GM23338 (cell line): ENCODE results near the gene SREBF2. TPM values are rescaled to one million over a fixed set of nuclear protein-coding genes. Genes with fewer than 3 reads are reported as not detected.

Experiments used
- ATAC-seq: fragments of 200-7000 bp; cut with Tn5 transposase; 3 replicates; pipeline ENCODE4 v1.9.1; 2020
- DNase-seq: peaks from one replicate; pipeline ENCODE4 v3.0.0-alpha.2; 2015; ENCODE audit warnings: low spot score
- H2AFZ ChIP-seq: fragments of 200-600 bp; sonication (generic); 2 replicates; pipeline ENCODE4 v1.8.0; 2016; ENCODE audit warnings: antibody characterized with exemption, mild to moderate bottlenecking, moderate library complexity
- H3F3A ChIP-seq: fragments of 200-600 bp; sonication (generic); replicated peaks from 2 replicates; pipeline ENCODE4 v1.8.0; 2017; ENCODE audit warnings: antibody characterized with exemption, mixed run types, low read depth
- H3K27ac ChIP-seq: fragments of 200-600 bp; sonication (generic); 2 replicates; pipeline ENCODE4 v1.6.1; 2016; ENCODE audit warnings: low read depth
- H3K27me3 ChIP-seq: fragments of 200-600 bp; sonication (generic); 2 replicates; pipeline ENCODE4 v1.8.0; 2016; ENCODE audit warnings: mild to moderate bottlenecking, mixed run types, moderate library complexity; ENCODE audit not compliant: insufficient read depth
- H3K36me3 ChIP-seq: fragments of 200-600 bp; sonication (generic); 2 replicates; pipeline ENCODE4 v1.8.0; 2016; ENCODE audit warnings: mild to moderate bottlenecking; ENCODE audit not compliant: insufficient read depth
- H3K4me1 ChIP-seq: fragments of 200-600 bp; sonication (generic); 2 replicates; pipeline ENCODE4 v1.8.0; 2016; ENCODE audit warnings: mild to moderate bottlenecking, moderate library complexity; ENCODE audit not compliant: insufficient read depth
- H3K4me2 ChIP-seq: fragments of 200-600 bp; sonication (generic); 2 replicates; pipeline ENCODE4 v1.7.1; 2017; ENCODE audit warnings: mixed run types
- H3K4me3 ChIP-seq: fragments of 200-600 bp; sonication (generic); 2 replicates; pipeline ENCODE4 v1.6.1; 2016; ENCODE audit warnings: mixed run types
- H3K79me2 ChIP-seq: fragments of 200-600 bp; sonication (generic); replicated peaks from 2 replicates; pipeline ENCODE4 v1.8.0; 2017; ENCODE audit warnings: mild to moderate bottlenecking; ENCODE audit not compliant: insufficient read depth
- H3K9me2 ChIP-seq: fragments of 200-600 bp; sonication (generic); 2 replicates; pipeline ENCODE4 v1.8.0; 2017; ENCODE audit not compliant: insufficient read depth
- H4K20me1 ChIP-seq: fragments of 200-600 bp; sonication (generic); replicated peaks from 2 replicates; pipeline ENCODE4 v1.8.0; 2017; ENCODE audit warnings: mild to moderate bottlenecking; ENCODE audit not compliant: insufficient read depth
- H3K27ac Mint-ChIP-seq: 2 replicates; pipeline ENCODE4 v1.8.0; 2020; ENCODE audit warnings: inconsistent platforms, mild to moderate bottlenecking, moderate library complexity, mixed read lengths
- H3K27me3 Mint-ChIP-seq: 3 replicates; pipeline ENCODE4 v1.8.0; 2022; ENCODE audit warnings: low read depth, mild to moderate bottlenecking, moderate library complexity, mixed read lengths, inconsistent platforms; ENCODE audit not compliant: insufficient read depth, poor library complexity
- H3K36me3 Mint-ChIP-seq: 3 replicates; pipeline ENCODE4 v1.8.0; 2021; ENCODE audit warnings: low read depth, mild to moderate bottlenecking, inconsistent platforms, moderate library complexity, mixed read lengths
- H3K4me1 Mint-ChIP-seq: 3 replicates; pipeline ENCODE4 v1.8.0; 2020; ENCODE audit warnings: mild to moderate bottlenecking, inconsistent platforms, mixed read lengths
- H3K4me3 Mint-ChIP-seq: 3 replicates; pipeline ENCODE4 v1.8.0; 2021; ENCODE audit warnings: moderate library complexity, mild to moderate bottlenecking, inconsistent platforms, mixed read lengths
- H3K9me3 Mint-ChIP-seq: 3 replicates; pipeline ENCODE4 v1.8.0; 2020; ENCODE audit warnings: moderate library complexity, mild to moderate bottlenecking, inconsistent platforms, mixed read lengths
- CREB1 ChIP-seq: fragments of 250-450 bp; sonication (Bioruptor Pico); IDR thresholded peaks from 2 replicates; pipeline ENCODE4 v1.5.0; 2020; ENCODE audit warnings: low read depth, mild to moderate bottlenecking, moderate library complexity
- EZH2 ChIP-seq: fragments of 200-600 bp; sonication (generic); IDR thresholded peaks from one replicate; pipeline ENCODE4 v1.8.0; 2017; ENCODE audit warnings: antibody characterized with exemption, mild to moderate bottlenecking, low read depth; ENCODE audit not compliant: unreplicated experiment
- EZH2phosphoT487 ChIP-seq: fragments of 200-600 bp; sonication (generic); IDR thresholded peaks from one replicate; pipeline ENCODE4 v1.8.1; 2018; ENCODE audit warnings: antibody characterized with exemption; ENCODE audit not compliant: unreplicated experiment
- JUNB ChIP-seq: IDR thresholded peaks from one replicate; pipeline ENCODE4 v1.6.1; 2016; ENCODE audit warnings: antibody characterized with exemption; ENCODE audit not compliant: unreplicated experiment
- NANOG ChIP-seq: IDR thresholded peaks from 2 replicates; pipeline ENCODE4 v1.6.1; 2016; ENCODE audit warnings: antibody characterized with exemption, borderline replicate concordance
- POLR2AphosphoS5 ChIP-seq: IDR thresholded peaks from 2 replicates; pipeline ENCODE4 v1.6.1; 2016; ENCODE audit warnings: antibody characterized with exemption, low read depth
- REST ChIP-seq: IDR thresholded peaks from one replicate; pipeline ENCODE4 v1.6.1; 2018; ENCODE audit warnings: antibody characterized with exemption; ENCODE audit not compliant: unreplicated experiment
- STAT1 ChIP-seq: IDR thresholded peaks from one replicate; pipeline ENCODE4 v1.6.1; 2016; ENCODE audit warnings: antibody characterized with exemption; ENCODE audit not compliant: unreplicated experiment
- ZNF114 ChIP-seq: fragments of 250-450 bp; sonication (Bioruptor Pico); IDR thresholded peaks from 2 replicates; pipeline ENCODE4 v1.5.0; 2020; ENCODE audit warnings: mild to moderate bottlenecking, moderate library complexity
- ZNF331 ChIP-seq: fragments of 250-450 bp; sonication (Bioruptor Pico); IDR thresholded peaks from 2 replicates; pipeline ENCODE4 v1.5.0; 2020; ENCODE audit warnings: low read depth, mild to moderate bottlenecking, moderate library complexity
- polyA plus RNA-seq: library from polyadenylated mRNA; unstranded; fragments of >200 nt; fragmentation: Nextera tagmentation; extraction: Ambion mirVana; gene quantifications from 2 replicates; pipeline ENCODE4 v1.2.1, GENCODE V29; 2016
- total RNA-seq: library from RNA; depleted of rRNA; stranded (reverse); fragments of >200 nt; shearing (Covaris generic); gene quantifications from 2 replicates; pipeline ENCODE4 v1.2.3, GENCODE V29; 2014
- TF ChIP-seq, protein P1 (sequence below): IDR thresholded peaks from 2 replicates; pipeline ENCODE4 v1.6.1; 2016; ENCODE audit warnings: antibody characterized with exemption
- TF ChIP-seq, protein P2 (sequence below): fragments of 250-450 bp; sonication (Bioruptor Pico); IDR thresholded peaks from 2 replicates; pipeline ENCODE4 v1.5.0; 2020; ENCODE audit warnings: mild to moderate bottlenecking, moderate library complexity
- TF ChIP-seq, protein P3 (sequence below), 2 experiments: fragments of 200-600 bp in 1 of 2; sonication (generic) in 1 of 2; conservative IDR thresholded peaks; 2 replicates each; pipeline versions ENCODE4 v1.5.1 to v1.6.1; 2016 to 2017; ENCODE audit warnings: antibody characterized with exemption in 2 of 2, low read depth in 2 of 2, mild to moderate bottlenecking in 2 of 2, moderate library complexity in 1 of 2

The SREBF2 gene
- total and polyA plus RNA-seq, 2 experiments from 2014 or later = 48.7 to 163 TPM

DNA sequence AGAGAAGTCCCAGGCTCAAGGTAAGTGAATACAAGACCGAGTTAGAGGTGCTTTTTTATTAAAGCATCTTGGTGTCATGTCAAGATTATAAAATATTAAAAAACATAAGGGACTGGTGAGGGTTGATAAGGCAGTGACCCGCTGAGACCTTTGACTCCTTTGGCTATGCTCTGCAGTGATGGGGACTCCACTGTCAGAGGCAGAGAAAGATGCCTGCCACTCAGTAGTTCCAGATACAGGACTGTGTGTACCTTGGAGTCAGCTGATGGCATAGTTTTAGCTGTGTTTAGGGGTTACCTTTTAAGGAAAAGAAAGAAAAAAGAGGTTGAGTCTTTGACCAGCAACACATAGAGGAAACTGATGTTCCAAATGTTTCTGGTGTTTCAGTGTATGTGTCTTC, 41.2 kb downstream of the SREBF2 start:
- H3K79me2 ChIP-seq = peaks cover 2% of the 10 kb centered on the region; the same call in 1 of the 2 replicates
- no peak overlapping the region for H3K4me3 ChIP-seq
- no peak overlapping the region for H3K27ac Mint-ChIP-seq
- ATAC-seq (no peak), DNase-seq (no peak)
- H3K9me3 Mint-ChIP-seq = no peaks in the 10 kb centered on the region
- H3F3A ChIP-seq = 0 out of 2 replicates have a peak, but pooled peaks cover 8% of the 10 kb centered on the region
- no peaks in the 10 kb centered on the region for H3K9me2 ChIP-seq
- H3K27me3 ChIP-seq = no peaks in the 10 kb centered on the region
- no peak overlapping the region for H3K4me2 ChIP-seq
- H3K36me3 Mint-ChIP-seq = peaks cover 76% of the 10 kb centered on the region
- peaks cover 4% of the 10 kb centered on the region for H3K27me3 Mint-ChIP-seq
- H3K27ac ChIP-seq = no peak overlapping the region
- H3K4me1 Mint-ChIP-seq = no peaks in the 10 kb centered on the region
- TF ChIP-seq JUNB (no peak), ZNF114 (CRISPR knock-in tag) (no peak), STAT1 (no peak), ZNF331 (CRISPR knock-in tag) (no peak), POLR2AphosphoS5 (no peak), CREB1 (CRISPR knock-in tag) (no peak), REST (no peak), NANOG (no peak), EZH2phosphoT487 (no peak), EZH2 (no peak)
- TF ChIP-seq, protein P1, sequence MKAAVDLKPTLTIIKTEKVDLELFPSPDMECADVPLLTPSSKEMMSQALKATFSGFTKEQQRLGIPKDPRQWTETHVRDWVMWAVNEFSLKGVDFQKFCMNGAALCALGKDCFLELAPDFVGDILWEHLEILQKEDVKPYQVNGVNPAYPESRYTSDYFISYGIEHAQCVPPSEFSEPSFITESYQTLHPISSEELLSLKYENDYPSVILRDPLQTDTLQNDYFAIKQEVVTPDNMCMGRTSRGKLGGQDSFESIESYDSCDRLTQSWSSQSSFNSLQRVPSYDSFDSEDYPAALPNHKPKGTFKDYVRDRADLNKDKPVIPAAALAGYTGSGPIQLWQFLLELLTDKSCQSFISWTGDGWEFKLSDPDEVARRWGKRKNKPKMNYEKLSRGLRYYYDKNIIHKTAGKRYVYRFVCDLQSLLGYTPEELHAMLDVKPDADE = no peak
- TF ChIP-seq, protein P2, sequence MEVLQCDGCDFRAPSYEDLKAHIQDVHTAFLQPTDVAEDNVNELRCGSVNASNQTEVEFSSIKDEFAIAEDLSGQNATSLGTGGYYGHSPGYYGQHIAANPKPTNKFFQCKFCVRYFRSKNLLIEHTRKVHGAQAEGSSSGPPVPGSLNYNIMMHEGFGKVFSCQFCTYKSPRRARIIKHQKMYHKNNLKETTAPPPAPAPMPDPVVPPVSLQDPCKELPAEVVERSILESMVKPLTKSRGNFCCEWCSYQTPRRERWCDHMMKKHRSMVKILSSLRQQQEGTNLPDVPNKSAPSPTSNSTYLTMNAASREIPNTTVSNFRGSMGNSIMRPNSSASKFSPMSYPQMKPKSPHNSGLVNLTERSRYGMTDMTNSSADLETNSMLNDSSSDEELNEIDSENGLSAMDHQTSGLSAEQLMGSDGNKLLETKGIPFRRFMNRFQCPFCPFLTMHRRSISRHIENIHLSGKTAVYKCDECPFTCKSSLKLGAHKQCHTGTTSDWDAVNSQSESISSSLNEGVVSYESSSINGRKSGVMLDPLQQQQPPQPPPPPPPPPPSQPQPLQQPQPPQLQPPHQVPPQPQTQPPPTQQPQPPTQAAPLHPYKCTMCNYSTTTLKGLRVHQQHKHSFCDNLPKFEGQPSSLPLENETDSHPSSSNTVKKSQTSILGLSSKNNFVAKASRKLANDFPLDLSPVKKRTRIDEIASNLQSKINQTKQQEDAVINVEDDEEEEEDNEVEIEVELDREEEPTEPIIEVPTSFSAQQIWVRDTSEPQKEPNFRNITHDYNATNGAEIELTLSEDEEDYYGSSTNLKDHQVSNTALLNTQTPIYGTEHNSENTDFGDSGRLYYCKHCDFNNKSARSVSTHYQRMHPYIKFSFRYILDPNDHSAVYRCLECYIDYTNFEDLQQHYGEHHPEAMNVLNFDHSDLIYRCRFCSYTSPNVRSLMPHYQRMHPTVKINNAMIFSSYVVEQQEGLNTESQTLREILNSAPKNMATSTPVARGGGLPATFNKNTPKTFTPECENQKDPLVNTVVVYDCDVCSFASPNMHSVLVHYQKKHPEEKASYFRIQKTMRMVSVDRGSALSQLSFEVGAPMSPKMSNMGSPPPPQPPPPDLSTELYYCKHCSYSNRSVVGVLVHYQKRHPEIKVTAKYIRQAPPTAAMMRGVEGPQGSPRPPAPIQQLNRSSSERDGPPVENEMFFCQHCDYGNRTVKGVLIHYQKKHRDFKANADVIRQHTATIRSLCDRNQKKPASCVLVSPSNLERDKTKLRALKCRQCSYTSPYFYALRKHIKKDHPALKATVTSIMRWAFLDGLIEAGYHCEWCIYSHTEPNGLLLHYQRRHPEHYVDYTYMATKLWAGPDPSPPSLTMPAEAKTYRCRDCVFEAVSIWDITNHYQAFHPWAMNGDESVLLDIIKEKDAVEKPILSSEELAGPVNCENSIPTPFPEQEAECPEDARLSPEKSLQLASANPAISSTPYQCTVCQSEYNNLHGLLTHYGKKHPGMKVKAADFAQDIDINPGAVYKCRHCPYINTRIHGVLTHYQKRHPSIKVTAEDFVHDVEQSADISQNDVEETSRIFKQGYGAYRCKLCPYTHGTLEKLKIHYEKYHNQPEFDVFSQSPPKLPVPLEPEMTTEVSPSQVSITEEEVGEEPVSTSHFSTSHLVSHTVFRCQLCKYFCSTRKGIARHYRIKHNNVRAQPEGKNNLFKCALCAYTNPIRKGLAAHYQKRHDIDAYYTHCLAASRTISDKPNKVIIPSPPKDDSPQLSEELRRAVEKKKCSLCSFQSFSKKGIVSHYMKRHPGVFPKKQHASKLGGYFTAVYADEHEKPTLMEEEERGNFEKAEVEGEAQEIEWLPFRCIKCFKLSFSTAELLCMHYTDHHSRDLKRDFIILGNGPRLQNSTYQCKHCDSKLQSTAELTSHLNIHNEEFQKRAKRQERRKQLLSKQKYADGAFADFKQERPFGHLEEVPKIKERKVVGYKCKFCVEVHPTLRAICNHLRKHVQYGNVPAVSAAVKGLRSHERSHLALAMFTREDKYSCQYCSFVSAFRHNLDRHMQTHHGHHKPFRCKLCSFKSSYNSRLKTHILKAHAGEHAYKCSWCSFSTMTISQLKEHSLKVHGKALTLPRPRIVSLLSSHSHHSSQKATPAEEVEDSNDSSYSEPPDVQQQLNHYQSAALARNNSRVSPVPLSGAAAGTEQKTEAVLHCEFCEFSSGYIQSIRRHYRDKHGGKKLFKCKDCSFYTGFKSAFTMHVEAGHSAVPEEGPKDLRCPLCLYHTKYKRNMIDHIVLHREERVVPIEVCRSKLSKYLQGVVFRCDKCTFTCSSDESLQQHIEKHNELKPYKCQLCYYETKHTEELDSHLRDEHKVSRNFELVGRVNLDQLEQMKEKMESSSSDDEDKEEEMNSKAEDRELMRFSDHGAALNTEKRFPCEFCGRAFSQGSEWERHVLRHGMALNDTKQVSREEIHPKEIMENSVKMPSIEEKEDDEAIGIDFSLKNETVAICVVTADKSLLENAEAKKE = no peak
- TF ChIP-seq, protein P3, sequence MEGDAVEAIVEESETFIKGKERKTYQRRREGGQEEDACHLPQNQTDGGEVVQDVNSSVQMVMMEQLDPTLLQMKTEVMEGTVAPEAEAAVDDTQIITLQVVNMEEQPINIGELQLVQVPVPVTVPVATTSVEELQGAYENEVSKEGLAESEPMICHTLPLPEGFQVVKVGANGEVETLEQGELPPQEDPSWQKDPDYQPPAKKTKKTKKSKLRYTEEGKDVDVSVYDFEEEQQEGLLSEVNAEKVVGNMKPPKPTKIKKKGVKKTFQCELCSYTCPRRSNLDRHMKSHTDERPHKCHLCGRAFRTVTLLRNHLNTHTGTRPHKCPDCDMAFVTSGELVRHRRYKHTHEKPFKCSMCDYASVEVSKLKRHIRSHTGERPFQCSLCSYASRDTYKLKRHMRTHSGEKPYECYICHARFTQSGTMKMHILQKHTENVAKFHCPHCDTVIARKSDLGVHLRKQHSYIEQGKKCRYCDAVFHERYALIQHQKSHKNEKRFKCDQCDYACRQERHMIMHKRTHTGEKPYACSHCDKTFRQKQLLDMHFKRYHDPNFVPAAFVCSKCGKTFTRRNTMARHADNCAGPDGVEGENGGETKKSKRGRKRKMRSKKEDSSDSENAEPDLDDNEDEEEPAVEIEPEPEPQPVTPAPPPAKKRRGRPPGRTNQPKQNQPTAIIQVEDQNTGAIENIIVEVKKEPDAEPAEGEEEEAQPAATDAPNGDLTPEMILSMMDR (conservative IDR thresholded peaks at IDR 0.05; ENCODE audit: low read depth in 2 of 2) = no peak
- H4K20me1 ChIP-seq = peaks cover 4% of the 10 kb centered on the region
- no peak overlapping the region for H3K4me3 Mint-ChIP-seq
- peaks cover 82% of the 10 kb centered on the region for H3K36me3 ChIP-seq
- no peak overlapping the region for H2AFZ ChIP-seq
- H3K4me1 ChIP-seq = no peaks in the 10 kb centered on the region
